GM21717 (cell line): ENCODE results near the gene SFRP4.

Experiments
- ATAC-seq: cut with Tn5 transposase; IDR thresholded peaks from one replicate; pipeline ENCODE4 v1.9.1; 2021; ENCODE audit warnings: mild to moderate bottlenecking, moderate library complexity; ENCODE audit not compliant: unreplicated experiment

Gene SFRP4

GRCh38 chr7:37925620-37926019, 9.0 kb upstream of the SFRP4 start:
- no peak for ATAC-seq

- ATAC-seq: no peak
Observed at GRCh38 chr7:37924491-37925041, 7.9 kb upstream of the SFRP4 start.

- no peak for ATAC-seq
Observed at GRCh38 chr7:37923996-37924395, 7.4 kb upstream of the SFRP4 start.

GRCh38 chr7:37921876-37922275, 5.3 kb upstream of the SFRP4 start:
- no peak for ATAC-seq

DNA sequence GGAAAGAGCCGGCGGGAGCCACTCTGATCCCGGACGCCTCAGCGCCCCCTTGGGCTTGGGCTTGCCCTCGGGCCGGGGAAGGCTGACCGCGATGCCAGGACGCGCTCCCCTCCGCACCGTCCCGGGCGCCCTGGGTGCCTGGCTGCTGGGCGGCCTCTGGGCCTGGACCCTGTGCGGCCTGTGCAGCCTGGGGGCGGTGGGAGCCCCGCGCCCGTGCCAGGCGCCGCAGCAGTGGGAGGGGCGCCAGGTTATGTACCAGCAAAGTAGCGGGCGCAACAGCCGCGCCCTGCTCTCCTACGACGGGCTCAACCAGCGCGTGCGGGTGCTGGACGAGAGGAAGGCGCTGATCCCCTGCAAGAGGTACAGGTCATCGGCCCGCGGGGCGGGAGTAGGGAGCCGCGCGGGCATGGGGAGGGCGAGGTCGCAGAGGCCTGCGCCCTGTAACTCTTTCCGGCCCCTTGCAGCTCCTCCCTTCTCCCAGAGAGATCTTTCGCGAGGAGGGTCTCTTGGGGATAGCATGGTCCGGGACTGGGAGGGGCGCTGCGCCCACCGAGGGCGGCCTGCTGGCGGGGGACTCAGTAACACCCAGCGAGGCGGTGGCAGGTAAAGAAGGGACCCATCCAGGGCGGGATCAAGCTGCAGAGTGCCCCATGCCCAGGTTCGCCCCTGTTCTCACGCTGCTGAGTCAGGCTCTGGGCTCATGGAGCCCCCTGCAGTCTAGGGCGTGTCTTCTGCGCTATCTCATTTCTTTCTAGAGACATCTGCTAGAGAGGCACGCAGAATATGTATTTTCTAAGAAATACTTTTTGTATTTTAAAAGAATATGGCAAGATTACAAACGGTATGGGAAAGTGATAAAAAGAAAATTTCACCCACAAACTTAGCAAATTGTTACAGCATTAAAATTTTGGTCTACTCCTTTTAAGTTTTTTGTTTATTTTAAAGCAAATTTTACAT, 4.5 kb upstream of the SFRP4 start:
- ATAC-seq: peak; percentile 65

GRCh38 chr7:37920305-37920848, 3.8 kb upstream of the SFRP4 start, which contains the start of gene EPDR1:
Gene EPDR1, plus strand, starts transcription at chr7:37920640. Its CDS starts 300 bp downstream, at chr7:37920940.
- ATAC-seq: peak; percentile 44

GRCh38 chr7:37918526-37918925, 1.9 kb upstream of the SFRP4 start:
- no peak for ATAC-seq

GRCh38 chr7:37916017-37916672, 472 bp downstream of the SFRP4 start:
- ATAC-seq: no peak

DNA sequence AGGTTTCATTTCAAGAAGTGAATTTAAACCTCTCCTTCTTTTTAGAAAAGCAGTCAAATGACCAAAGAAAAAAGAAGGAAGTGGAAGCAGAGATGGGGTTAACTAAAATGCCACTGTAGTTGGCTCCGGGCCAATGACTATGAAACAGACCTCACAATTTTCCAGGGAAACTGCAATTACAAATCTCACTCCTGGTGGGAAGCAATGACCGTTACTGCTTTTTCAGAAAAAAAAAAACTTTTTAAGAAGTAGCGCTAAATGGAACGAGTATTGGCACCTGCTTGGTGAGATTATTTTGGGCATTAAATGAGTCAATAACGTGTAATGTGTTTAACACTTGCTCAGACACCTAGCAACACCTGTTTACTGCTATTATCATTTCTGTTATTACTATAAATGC, 1.2 kb downstream of the SFRP4 start:
- ATAC-seq: no peak

GRCh38 chr7:37912756-37913155, 3.9 kb downstream of the SFRP4 start:
- ATAC-seq: no peak

DNA sequence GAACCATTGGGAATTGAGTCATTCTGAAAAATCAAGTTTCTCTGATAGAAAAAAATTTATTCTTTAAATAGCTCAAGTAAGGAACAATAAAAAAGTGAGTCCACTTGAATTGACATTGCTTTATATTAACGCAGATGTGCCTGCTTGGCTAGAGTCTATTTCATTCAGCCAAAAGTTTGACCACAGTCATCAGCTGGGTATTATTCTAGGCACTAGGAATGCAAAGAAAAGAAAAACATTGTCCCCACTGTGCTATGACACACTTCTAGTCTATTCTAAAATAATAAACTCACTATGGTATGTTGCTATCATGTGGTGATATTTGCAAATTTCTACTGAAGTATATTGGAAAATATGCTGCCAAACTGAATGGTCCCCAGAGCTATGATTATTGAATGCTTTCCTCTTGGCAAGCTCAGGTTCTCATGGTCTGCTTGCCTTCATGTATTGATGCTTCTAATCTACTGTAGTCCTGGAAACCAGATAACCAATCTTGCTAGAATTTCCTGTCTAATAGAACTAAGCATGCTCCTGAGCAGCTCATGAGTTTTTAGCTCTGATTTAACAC, 8.3 kb downstream of the SFRP4 start:
- no peak for ATAC-seq

DNA sequence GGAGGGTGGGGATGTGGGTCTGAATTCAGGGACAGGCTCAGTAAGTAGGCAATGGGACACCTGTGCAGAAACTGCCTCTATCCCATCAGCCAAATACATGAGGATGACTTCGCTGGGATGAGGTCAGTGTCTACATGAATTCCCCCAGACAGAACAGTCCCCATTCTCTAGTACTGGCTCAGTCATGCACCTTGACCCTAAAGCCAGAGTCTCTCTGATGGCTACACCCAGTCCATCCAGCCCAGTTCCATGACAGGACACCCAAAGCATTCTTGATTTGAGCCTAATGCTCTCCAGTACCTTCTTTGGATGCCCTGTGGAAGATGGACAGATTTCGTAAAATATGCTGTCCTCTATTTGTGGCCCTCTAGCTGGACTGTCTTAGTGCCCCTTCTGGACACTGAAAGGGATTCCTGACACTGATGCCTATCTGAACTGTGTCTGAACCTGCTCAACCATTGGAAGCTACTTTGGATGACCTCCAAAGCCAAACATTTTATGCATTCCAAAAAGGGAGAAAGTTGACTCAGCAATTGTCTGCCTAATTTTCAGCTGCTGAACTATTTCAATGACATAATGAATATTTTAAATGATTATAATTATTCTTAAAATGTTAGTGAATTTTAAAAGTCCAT, 14.6 kb downstream of the SFRP4 start:
- ATAC-seq: no peak

DNA sequence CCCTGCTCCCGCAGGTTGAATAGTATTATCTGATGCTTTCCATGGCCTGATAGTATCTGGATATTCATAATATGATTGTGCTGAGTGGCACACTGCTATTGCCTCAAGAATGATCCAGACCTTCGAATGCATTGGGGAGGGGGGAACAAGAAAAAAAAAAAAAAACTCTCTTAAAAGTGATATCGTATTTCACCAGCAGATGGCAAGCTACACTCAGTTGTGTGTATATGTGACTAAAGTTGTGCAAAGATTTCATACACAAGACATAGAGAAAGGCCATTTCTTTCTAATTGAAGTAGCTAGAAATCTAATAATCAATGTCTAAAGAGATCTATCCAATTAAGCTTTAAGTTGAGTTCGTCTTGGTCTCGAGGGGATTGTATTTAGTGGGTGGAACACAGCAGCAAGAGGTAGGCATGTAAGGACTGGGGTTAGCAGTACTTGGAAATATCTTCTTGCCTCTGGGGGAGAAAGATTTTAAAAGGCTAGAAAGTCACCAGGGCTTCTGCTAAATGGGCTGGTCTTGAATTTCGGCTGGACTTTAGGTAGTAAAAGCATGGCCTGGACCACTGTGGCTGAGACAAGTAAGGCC, 15.3 kb downstream of the SFRP4 start:
- ATAC-seq: no peak

- no peak for ATAC-seq
Observed at GRCh38 chr7:37899712-37900247, 16.8 kb downstream of the SFRP4 start.

DNA sequence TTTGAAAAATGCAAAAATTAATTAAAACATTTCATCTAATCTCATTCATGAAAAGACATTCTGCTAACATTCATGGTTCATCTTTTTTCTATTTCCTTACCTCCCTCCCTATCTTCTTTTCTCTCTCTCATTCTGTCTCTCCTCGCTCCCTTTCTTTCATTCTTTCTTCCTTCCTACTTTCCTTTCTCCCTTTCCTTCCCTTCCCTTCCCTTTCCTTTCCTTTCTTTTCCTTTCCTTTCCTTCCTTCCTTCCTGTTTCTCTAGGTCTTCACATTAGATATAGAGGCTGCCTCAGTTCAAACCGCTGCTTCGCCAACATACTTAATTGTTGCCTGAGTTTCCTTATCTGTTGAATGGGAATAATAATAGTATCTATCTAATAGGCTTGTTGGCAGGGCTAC, 21.9 kb downstream of the SFRP4 start:
- no peak for ATAC-seq

- ATAC-seq: no peak
Observed at GRCh38 chr7:37893359-37893758, 23.3 kb downstream of the SFRP4 start.

GRCh38 chr7:37882086-37882485, 34.5 kb downstream of the SFRP4 start:
- ATAC-seq: no peak
